Retinal pigment epithelial cell (primary cell): ENCODE data around the gene GPR3.
A peak's percentile ranks its signal among the peaks of the same experiment; 100 is the strongest.
"Not testable (repeated sequence)": the region's sequence is repeated elsewhere in the genome, so short reads cannot be mapped to it uniquely, and the experiment has no call there.

Experiments used
- DNase-seq: peaks from one replicate; pipeline ENCODE4 v3.0.0-alpha.2; 2010; ENCODE audit warnings: low read depth
- H3K4me3 ChIP-seq: 2 replicates; pipeline ENCODE4 v1.5.1; 2011; ENCODE audit warnings: mild to moderate bottlenecking, low read length, control low read depth, moderate library complexity
- CTCF ChIP-seq: conservative IDR thresholded peaks from 2 replicates; pipeline ENCODE4 v1.5.1; 2011; ENCODE audit warnings: low read depth, low read length, control low read depth, inconsistent platforms

The GPR3 gene

GRCh38 chr1:27381969-27382762 is 10.3 kb upstream of the GPR3 start:
- H3K4me3 ChIP-seq: no peak overlapping the region
- DNase-seq: no peak
- TF ChIP-seq CTCF: no peak

DNA sequence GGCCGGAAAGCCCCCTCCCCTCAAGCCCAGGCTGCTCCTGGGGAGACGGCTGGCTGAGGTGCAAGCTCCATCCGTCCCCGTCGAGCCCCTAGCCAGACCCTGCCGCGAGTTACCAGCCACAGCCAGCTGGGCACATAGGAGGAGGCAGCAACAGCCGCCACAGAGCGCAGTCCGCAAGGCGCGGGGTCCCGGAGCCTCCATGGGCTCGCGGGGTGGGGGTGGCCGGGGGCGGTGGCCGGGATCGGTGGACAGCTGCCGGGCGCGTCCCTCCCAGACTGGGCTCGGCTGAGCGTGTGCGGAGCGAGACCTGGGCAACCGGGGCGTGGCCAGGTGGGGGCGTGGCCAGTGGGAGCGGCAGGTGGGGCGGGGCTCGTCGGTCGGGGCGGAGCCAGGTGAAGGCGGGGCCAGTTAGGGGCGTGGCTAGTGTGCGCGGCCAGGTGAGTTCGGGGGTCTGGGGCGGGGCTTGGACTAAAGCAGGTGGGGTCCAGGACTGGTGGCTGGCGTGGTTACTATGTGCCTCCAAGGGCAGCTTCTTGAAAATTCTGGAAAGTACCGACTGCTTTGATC is 9.3 kb upstream of the GPR3 start, which contains the start of gene CD164L2:
Gene CD164L2, minus strand, starts transcription at position 295 of the 567 bp plus-strand sequence. Its CDS starts 94 bp downstream, at position 201.
- no peak for TF ChIP-seq CTCF
- H3K4me3 ChIP-seq: no peak within 1 kb of the TSS
- no peak for DNase-seq

DNA sequence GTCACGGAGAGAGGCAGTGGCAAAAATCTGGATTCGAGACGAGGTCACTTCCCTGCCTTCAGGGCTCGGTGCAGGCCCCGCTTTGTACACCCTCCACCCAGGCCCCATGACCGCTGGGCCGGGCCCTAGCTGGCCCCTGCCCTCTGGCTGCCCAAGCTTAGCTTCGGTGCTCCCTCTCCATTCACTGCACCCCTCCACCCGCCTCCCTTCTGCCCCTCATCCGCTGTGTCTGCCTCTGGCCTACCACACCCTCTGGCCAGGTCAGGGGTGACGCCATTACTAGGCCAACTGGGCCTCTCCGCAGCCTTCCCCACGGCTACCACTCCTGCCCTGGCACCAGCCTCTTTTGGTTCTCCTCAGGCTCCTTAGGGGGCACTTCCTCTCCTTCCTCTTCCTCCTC is 8.8 kb upstream of the GPR3 start:
- no peak overlapping the region for H3K4me3 ChIP-seq
- TF ChIP-seq CTCF: no peak
- DNase-seq: no peak

GRCh38 chr1:27384797-27385196 is 7.6 kb upstream of the GPR3 start:
- not testable (repeated sequence) for DNase-seq, H3K4me3 ChIP-seq

GRCh38 chr1:27388337-27389005 is 4.0 kb upstream of the GPR3 start:
- peak; percentile 90 for TF ChIP-seq CTCF
- DNase-seq: no peak
- no peak overlapping the region for H3K4me3 ChIP-seq

DNA sequence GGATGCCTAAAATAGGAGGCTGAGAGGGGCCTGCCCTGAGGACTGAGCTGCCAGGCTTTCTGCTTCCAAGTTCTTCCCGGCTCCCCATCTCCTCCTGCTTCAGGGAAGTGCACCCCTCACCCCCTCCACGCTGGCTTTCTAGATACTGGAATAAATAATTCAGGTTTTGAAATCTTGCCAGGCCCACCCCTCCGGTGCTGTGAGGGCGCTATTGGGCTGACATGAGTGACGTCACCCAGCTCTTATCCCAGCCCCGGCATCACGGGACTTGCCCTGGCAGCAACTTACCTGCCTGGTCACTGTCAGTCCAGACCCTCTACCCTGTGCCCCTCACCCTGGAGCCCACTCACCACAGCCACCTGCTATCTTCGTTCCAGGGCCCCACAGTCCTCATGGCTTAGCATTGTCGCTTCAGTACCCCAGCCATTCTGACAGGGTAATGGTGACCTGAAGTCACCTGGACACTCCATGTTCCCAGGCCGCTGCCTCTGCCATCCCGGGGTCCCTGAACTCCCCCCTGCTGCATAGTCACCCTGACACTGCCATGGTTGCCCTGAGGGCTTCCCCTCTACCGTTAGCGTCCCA is 819 bp upstream of the GPR3 start:
- TF ChIP-seq CTCF: peak; percentile 10
- peak; percentile 59 for DNase-seq
- H3K4me3 ChIP-seq: peak overlapping the region; percentile 52

DNA sequence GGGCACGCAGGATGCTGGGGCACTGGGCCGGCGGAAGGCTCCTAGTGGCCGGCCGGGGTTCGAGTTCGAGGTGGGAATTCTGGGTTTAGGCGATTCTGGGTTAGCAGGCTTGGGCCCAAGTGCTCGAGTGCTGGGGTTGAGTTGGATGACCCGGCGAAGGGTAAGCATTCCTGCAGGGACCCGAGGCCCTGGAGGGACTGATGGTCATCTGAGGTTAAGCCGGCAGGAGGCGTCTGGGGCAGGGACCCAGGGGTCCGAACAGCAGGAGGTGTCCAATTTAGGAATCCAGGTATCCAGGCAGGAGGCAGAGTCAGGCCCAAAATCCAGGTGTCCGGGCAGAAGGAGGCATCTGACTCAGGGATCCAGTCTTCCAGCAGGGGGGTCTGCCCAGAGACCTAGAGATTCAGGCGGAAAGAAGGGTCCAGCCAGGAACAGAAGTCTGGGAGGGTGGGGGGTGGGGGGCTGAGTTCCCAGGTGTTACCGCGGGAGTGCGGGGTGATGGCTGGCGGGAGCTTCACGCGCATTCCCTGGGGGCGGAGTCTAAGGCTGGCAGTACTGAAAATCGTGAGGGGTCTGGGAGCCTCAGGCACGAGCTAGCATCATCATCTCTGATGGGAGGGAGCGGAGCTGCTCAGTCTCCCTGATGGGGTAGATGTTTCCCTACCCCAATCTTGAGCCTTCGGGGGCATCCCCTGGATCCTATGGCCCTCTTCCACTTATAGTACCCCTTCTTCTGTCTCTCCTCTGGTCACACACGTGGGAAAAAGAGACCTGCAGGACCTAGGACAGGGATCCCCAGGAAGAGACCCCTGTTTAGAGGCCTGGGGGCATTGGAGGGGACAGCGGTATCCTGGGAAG is 585 bp downstream of the GPR3 start:
- no peak for DNase-seq
- TF ChIP-seq CTCF: peak; percentile 50
- H3K4me3 ChIP-seq: peak overlapping the region; percentile 83
